ENCODE data around the gene CIB4. TPM values are rescaled to one million over a fixed set of nuclear protein-coding genes. Genes with fewer than 3 reads are reported as not detected.

Gene CIB4
- total and polyA plus RNA-seq, 7 donors: not detected

DNA sequence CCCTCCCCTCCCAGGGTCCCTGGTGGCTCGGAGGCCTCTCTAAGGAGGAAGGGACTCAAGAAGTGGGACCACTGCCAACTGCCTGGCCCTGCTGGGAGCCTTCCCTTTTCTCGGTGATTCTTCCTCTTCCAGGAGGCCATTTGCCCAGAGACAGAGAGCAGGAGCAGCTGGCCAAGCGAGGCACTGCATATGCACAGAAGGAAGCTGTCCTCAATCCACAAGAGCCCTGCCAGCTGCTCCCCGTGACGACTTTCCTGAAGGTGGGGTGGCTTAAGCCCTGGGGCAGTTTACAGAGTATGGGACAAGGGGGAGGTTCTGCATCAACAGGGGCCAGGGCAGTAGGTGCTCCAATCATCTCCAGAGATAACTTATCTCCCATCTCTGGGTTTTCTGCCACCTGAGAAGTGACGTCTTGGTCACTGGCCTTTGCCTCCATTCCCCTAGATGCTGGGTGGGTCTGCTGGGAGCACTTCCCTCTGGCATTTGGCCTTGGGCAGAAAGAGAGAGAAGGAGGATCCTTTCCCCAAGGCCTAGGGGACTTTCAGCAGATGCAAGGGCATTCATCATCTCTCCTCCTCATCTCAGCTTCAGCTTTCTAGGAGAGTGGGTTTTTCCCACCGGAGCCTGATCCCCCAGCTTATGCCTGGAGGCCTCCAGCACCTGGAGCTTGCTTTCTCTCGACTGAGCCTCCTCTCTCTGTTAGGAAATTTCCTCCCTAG is 28.5 kb downstream of the CIB4 start:
- no peaks in the 10 kb centered on the region for H3K36me3 ChIP-seq
- H3K4me1 ChIP-seq: peaks cover 0 to 26% (median 20%) of the 10 kb centered on the region in 4 donors
- H3K4me3 ChIP-seq: no peak overlapping the region
- TF ChIP-seq POLR2AphosphoS5 (IDR thresholded peaks at IDR 0.05): peak in 1 of 4 donors; percentile 15
- no peak for TF ChIP-seq POLR2A (IDR thresholded peaks at IDR 0.05)
- H3K27me3 ChIP-seq: peaks cover 0 to 6% (median 0%) of the 10 kb centered on the region in 3 donors
- intact Hi-C loops (cut with DNase I): loop anchor here (5.0 kb wide), 1 partner anchor 80 kb away; the partner anchor contains the start of gene KCNK3
- H3K27ac ChIP-seq: peak overlapping the region in 1 of 4 donors; percentile 1
- 45 to 47% methylated on average over 8 of the region's 8 CpGs for WGBS, 2 donors
- H3K9me3 ChIP-seq: no peaks in the 10 kb centered on the region
- peak; percentile 78 for DNase-seq

DNA sequence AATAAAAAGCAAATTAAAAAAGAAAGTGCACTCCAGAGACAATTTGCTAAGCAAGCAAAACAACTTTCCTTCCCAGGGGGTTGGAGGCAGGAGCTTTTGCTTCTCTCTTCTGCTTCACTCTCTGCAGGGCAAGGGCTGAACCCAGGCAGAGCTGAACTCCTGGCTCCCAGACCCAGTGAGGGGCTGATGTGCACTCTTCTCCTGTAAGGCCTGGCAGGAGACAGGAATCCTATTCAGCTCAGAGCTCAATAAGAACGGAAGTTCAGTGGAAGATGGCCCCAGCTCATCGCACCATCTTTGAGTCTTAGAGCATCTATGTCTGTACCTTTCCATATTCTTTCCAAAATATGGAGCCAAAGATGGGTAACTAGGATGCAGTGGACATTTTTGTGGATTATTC is 29.1 kb downstream of the CIB4 start:
- Histone ChIP-seq H3K4me3 (no peak overlapping the region), H3K9me3 (no peaks in the 10 kb centered on the region), H3K36me3 (no peaks in the 10 kb centered on the region), H3K4me1 (peaks cover 0 to 26% (median 20%) of the 10 kb centered on the region in 4 donors), H3K27ac (no peak overlapping the region), H3K27me3 (peaks cover 0 to 4% (median 0%) of the 10 kb centered on the region in 3 donors)
- intact Hi-C loops (cut with DNase I): loop anchor here (5.0 kb wide), 1 partner anchor 80 kb away; the partner anchor contains the start of gene KCNK3
- DNase-seq: peak; percentile 36
- 90 to 96% methylated on average over 2 of the region's 2 CpGs for WGBS, 2 donors
- TF ChIP-seq POLR2AphosphoS5 (IDR thresholded peaks at IDR 0.05) (no peak), EP300 (IDR thresholded peaks at IDR 0.05) (no peak), POLR2A (IDR thresholded peaks at IDR 0.05) (no peak)
- TF ChIP-seq, protein P1, sequence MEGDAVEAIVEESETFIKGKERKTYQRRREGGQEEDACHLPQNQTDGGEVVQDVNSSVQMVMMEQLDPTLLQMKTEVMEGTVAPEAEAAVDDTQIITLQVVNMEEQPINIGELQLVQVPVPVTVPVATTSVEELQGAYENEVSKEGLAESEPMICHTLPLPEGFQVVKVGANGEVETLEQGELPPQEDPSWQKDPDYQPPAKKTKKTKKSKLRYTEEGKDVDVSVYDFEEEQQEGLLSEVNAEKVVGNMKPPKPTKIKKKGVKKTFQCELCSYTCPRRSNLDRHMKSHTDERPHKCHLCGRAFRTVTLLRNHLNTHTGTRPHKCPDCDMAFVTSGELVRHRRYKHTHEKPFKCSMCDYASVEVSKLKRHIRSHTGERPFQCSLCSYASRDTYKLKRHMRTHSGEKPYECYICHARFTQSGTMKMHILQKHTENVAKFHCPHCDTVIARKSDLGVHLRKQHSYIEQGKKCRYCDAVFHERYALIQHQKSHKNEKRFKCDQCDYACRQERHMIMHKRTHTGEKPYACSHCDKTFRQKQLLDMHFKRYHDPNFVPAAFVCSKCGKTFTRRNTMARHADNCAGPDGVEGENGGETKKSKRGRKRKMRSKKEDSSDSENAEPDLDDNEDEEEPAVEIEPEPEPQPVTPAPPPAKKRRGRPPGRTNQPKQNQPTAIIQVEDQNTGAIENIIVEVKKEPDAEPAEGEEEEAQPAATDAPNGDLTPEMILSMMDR (IDR thresholded peaks at IDR 0.05): no peak

- intact Hi-C loops (cut with DNase I): loop anchor here (5.0 kb wide), 1 partner anchor 82 kb away; the partner anchor contains the start of gene KCNK3
- no peaks in the 10 kb centered on the region for H3K9me3 ChIP-seq
- H3K27ac ChIP-seq: no peak overlapping the region
- DNase-seq: peak; percentile 51
- H3K27me3 ChIP-seq: no peaks in the 10 kb centered on the region
- 61 to 79% methylated on average over 7 of the region's 7 CpGs for WGBS, 2 donors
- TF ChIP-seq, protein P1 (IDR thresholded peaks at IDR 0.05): no peak
- no peak for TF ChIP-seq POLR2A (IDR thresholded peaks at IDR 0.05)
- TF ChIP-seq POLR2AphosphoS5 (IDR thresholded peaks at IDR 0.05): no peak
- TF ChIP-seq EP300 (IDR thresholded peaks at IDR 0.05): no peak
- H3K4me3 ChIP-seq: no peak overlapping the region
- H3K4me1 ChIP-seq: peaks cover 0 to 26% (median 20%) of the 10 kb centered on the region in 4 donors
- no peaks in the 10 kb centered on the region for H3K36me3 ChIP-seq
These were observed 30.4 kb downstream of the CIB4 start for GRCh38 chr2:26610504-26611335.

DNA sequence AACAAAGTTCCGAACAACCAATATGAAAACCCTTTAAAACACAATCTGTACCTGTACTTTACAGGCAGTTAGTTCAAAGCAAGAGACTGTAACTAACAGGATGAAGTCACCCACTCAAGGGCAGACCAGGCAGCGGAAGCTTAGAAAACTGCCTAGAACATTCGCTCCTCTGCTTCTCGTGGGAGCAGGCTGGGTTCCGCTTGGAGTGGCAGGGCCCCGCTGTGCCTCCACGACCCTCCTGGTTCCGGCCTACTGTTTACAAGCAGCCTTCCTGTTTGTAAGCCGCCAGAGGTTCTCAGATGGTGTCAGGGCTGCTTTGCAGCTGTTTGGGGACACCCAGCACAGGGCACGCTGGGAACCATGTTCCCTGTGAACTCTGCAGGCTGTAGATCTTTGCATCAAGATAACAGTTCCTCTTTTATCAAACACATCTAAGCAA is 31.3 kb downstream of the CIB4 start:
- TF ChIP-seq, protein P1 (IDR thresholded peaks at IDR 0.05): no peak
- TF ChIP-seq POLR2A (IDR thresholded peaks at IDR 0.05) (no peak), POLR2AphosphoS5 (IDR thresholded peaks at IDR 0.05) (no peak), EP300 (IDR thresholded peaks at IDR 0.05) (no peak)
- 43 to 75% methylated on average over 10 of the region's 10 CpGs for WGBS, 2 donors
- Histone ChIP-seq H3K27me3 (no peaks in the 10 kb centered on the region), H3K4me3 (no peak overlapping the region), H3K27ac (no peak overlapping the region), H3K4me1 (peaks cover 0 to 25% (median 19%) of the 10 kb centered on the region in 4 donors), H3K36me3 (no peaks in the 10 kb centered on the region), H3K9me3 (no peaks in the 10 kb centered on the region)
- intact Hi-C loops (cut with DNase I): loop anchor here (5.0 kb wide), 1 partner anchor 82 kb away; the partner anchor contains the start of gene KCNK3
- DNase-seq: no peak

- DNase-seq: no peak
- intact Hi-C loops (cut with DNase I): no loop called here
- no peaks in the 10 kb centered on the region for H3K27me3 ChIP-seq
- WGBS, 2 donors: 80 to 91% methylated on average over 7 of the region's 7 CpGs
- no peaks in the 10 kb centered on the region for H3K9me3 ChIP-seq
- no peak overlapping the region for H3K27ac ChIP-seq
- peaks cover 0 to 18% (median 13%) of the 10 kb centered on the region in 4 donors for H3K4me1 ChIP-seq
- H3K36me3 ChIP-seq: no peaks in the 10 kb centered on the region
- no peak overlapping the region for H3K4me3 ChIP-seq
- TF ChIP-seq EP300 (IDR thresholded peaks at IDR 0.05) (no peak), POLR2AphosphoS5 (IDR thresholded peaks at IDR 0.05) (no peak), POLR2A (IDR thresholded peaks at IDR 0.05) (no peak)
- TF ChIP-seq, protein P1 (IDR thresholded peaks at IDR 0.05): no peak
These were observed 31.9 kb downstream of the CIB4 start for GRCh38 chr2:26609205-26609631.

Measured in sigmoid colon (tissue), 7 donors.